GM19035 (cell line): ENCODE results near the gene RGS2.

ENCODE experiments used
- ATAC-seq: cut with Tn5 transposase; IDR thresholded peaks from one replicate; pipeline ENCODE4 v1.9.1; 2021; ENCODE audit not compliant: unreplicated experiment

RGS2 gene

DNA sequence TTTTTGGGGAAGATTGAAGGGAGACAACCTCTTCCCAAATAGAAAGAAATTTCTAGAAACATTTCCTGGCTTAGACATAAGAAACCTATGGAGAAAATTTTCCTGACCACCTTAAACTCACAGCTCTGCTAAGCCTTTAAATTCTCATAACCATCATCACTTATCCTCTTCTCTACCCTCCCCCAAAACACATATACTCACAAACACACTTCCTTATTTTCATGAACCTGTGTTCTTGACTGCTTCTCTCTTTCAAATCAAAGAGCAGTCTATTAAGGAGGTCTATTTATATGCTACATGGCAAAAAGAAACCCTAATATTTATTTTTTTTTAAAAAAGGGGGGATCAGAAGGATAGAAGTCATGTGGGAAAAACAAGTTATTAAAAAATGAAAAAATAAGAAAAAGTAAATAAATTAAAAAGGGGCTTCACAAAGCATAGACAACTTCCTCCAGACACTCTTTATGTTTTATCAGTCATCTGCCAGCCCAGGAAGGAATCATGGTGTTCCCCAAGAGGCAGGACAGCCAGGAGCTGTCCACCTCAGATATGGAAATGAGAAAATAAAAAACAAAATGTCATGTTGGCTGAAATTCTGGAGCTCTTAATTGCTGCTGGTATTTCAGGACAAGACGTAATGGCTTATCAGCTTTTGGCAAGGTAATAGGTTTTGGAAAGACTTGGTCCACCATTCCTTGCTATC is 12.8 kb upstream of the RGS2 start:
- no peak for ATAC-seq

DNA sequence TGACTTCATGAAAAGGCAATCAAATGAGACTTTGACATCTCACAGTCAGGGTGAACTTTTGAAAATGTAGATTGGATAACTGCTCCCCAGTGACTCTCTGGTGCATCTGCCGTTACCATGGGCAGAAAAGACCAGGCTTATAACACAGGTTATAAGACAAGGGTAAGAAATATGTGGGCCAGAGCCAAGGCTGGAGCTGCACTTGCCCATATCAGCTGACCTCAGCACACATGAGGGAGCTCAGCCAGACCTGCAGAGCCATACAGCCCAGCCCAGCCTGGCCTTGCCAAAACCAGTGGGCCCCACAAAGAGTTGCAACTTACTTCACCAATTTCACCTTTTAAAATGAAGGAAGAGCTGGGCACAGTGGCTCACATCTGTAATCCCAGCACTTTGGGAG is 11.7 kb upstream of the RGS2 start:
- ATAC-seq: no peak

DNA sequence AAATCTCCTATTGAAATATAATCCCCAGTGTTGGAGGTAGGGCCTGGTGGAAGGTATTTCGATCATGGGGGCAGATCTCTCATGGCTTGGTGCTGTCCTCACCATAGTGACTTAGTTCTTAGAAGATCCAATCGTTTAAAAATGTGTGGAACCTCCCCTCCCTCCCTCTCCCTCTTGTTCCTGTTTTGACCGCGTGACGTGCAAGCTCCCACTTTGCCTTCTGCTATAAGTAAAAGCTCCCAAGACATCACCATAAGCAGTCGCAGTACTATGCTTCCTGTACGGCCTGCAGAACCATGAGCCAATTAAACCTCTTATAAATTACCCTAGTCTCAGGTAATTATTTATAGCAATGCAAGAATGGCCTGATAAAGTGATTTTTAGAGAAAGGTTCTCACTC is 10.9 kb upstream of the RGS2 start:
- ATAC-seq: no peak

DNA sequence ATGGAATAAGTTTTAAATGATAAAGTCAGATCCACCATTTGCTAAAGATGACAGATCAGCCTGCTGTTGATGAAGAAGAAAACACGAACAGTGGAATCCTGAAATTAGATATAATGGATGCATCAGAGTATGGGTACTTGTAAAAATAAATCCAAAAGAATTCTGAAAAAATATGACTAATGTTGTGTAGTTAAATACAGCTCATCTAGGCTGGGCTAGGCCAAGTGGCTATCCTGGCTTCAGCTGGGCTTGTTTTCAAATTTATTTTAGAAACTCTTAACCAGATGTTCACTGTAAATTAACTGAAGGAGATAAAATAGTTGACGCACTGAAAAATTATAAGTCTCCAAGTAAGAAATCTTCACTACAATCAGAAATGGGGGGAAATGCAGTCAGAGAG is 7.4 kb upstream of the RGS2 start:
- no peak for ATAC-seq

DNA sequence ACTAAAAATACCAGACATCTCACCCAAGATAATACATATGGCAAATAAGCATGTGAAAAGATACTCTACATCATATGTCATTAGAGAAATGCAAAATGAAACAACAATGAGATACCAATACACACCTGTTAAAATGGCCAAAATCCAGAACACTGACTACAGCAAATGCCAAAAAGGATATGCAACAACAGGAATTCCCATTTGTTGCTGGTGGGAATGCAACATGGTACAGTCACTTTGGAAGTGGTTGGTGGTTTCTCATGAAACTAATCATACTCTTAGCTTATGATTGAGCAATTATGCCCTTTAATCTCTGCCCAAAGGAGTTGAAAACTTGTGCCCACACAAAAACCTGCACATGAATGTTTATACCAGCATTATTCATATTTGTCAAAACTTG is 6.4 kb upstream of the RGS2 start:
- ATAC-seq: no peak

DNA sequence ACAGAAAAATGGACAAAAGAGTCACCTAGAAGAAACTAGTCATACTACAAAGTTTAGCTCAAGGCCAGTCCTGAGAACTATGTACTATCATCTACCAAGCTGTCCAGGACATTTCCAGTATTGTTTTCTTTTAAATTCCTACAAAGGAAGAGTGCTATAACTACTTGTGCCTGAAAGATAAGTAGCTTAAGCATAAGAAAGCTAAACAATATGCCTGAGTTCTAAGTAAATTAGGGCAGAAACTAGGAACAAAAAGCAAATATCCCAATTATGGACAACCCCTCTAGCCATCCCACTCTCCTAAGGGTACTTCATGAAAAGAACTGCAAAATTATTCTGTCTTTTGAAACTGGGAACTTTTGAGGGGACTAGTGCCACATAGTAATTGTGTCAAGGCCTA is 5.3 kb upstream of the RGS2 start:
- ATAC-seq: no peak

DNA sequence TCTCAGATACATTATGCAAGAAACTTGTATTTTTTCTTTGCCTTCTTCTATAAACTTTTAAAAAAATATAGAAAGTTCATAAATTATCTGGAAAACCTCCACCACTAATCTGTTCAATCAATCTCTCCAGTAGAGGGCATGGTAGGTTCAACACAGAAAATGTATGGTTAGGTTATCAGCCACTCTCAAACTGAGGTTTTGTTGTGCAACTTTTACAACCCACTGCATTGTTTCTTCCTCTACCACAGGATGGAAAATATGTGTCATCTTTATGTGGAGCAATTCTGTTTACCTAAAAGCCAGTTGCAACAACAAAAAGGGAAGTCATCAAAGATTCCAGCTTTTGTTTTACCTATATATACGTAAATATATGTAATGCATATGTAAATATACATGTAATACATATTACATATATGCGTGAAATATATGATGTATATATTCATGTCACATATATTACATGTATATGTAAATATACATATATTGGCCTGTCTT is 3.0 kb upstream of the RGS2 start:
- ATAC-seq: peak; percentile 25

DNA sequence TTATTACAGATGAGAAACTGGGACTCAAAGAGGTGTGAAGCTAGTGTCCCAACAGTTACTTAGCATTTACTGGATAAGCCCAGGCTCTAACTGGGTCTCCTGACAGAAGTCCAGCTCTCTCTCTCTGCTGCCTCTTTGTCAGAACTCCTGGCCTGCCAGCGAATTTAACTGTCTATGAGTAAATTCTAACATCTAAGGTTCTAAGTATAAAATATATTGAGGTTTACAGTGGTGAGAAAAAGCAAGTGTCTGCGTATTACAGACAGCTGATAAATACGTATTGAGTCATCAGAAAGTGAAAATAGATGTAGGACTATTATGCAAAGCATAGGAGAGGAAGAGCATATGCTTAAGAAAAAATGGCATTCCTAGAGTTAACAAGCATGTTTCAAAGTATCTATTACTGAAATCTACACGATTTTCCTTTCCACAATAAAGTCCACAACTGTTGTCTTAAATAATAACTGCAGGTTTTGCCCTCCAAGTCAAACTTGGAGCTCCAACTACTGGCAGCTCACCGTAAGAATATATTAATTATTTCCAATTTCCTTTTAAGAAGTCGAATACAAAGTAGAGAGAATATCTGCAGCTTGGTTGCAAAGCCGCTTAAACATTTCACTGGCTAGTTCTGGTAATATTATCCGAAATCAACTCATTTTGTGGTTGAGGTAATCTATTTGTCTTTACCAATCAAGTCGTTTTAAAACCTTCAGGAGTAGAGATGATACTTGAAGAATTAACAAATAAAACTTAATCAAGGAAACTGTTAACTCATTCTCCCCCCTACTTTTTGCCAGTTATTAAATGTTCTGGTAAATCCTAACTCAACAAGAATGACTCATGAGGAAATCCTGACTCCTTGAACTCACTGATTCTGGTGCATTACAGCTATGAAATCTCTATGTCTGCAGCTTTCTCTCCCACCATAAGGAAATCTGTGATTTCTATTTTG is 1.4 kb upstream of the RGS2 start:
- peak; percentile 36 for ATAC-seq

DNA sequence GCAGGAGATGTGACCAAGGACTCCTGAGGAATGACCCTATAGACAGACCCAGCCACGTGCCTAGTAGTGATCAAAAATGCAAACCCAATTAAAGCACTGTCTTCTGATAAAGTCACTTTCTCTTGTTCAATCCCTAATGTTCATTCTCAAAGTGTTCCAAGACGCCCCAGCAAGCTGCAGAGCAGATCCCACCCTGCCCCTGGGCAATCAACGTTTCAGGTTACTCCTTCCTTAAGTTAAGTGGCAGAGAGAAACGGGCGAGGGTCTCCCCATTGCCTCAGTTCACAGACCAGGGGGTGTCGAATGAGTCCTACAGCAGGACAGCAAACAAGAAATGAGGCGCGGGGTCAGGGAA is 699 bp upstream of the RGS2 start:
- ATAC-seq: no peak

DNA sequence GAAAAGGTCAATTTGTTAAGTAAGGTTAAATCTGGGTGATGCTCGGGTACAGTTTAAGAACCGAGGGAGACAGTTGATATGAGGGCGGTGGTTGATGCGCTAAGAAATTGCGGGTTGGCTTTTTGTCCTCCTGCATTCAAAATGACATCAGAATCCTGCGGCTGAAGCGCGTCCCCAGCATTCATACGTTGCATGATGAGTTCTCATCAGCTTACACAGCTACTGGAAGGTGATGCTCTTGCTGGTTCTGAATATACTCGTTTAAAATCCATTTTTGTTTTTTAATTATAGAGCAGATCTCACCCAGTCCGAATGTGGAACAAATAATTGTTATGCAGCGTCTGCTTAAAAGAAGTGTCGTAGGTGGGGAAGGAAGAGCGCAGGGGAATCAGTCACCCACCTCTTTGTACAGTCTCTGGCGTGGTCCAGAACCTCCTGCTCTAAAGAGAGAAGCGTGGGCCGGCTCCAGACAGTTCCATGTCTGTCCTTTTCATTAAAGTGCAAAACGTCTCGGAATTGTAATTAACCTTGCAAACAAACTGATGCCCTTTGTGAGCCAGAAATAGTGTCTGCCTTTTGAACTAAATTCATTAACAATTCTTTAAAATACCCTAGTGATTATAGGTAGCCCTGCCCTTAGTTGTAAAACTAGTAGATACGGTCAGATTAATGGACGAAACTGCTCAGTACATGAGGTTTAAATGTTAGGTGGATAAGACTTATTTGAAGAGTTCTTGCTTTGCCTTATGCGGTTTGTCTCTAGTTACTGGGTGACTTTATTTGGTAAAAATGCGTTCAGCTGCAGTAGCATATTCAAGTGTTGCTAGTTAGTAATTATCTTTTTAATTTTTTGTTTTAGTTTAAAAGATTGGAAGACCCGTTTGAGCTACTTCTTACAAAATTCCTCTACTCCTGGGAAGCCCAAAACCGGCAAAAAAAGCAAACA is 741 bp downstream of the RGS2 start:
- ATAC-seq: peak; percentile 5

DNA sequence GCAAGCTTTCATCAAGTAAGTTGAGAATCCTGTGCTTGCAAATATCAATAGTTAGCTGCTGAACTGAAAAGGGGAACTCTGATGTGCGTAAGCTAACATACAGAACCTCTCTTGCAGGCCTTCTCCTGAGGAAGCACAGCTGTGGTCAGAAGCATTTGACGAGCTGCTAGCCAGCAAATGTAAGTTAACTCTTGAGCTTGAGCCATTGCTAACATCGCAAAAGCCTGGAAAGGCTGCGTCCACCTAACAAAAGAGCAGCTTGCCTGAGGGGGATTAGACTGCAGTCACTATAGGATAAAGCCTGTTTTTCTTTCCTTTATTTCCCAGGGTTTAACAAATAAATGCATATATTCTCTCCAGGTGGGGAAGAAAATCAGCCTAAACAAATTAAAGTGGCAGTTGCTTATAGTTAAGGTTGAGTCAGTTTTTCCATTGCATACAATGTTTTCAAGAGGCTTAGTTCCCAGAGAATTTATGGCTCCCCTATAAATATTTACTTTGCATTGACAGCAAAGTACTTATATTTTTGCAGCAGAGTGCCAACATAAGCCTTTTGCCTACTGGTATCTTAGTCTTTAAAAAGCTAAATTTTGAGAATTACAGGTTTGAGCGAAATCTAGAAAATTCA is 1.5 kb downstream of the RGS2 start:
- ATAC-seq: no peak

DNA sequence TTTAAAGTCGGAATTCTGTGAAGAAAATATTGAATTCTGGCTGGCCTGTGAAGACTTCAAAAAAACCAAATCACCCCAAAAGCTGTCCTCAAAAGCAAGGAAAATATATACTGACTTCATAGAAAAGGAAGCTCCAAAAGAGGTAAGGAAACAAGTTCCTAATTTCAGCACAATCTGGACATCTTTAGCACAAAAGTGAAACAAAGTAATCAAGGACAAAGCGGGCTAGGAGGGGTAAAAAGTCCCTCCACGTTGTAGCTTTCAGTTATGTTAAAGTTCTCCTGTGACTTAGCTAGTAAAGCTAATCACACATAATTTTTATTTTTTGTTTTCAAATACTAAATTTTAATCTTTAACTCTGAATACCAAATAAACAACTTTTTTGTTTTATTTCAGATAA is 2.2 kb downstream of the RGS2 start:
- no peak for ATAC-seq

DNA sequence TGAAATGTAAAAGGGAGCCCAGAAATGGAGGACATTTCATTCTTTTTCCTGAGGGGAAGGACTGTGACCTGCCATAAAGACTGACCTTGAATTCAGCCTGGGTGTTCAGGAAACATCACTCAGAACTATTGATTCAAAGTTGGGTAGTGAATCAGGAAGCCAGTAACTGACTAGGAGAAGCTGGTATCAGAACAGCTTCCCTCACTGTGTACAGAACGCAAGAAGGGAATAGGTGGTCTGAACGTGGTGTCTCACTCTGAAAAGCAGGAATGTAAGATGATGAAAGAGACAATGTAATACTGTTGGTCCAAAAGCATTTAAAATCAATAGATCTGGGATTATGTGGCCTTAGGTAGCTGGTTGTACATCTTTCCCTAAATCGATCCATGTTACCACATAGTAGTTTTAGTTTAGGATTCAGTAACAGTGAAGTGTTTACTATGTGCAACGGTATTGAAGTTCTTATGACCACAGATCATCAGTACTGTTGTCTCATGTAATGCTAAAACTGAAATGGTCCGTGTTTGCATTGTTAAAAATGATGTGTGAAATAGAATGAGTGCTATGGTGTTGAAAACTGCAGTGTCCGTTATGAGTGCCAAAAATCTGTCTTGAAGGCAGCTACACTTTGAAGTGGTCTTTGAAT is 2.9 kb downstream of the RGS2 start:
- ATAC-seq: no peak

DNA sequence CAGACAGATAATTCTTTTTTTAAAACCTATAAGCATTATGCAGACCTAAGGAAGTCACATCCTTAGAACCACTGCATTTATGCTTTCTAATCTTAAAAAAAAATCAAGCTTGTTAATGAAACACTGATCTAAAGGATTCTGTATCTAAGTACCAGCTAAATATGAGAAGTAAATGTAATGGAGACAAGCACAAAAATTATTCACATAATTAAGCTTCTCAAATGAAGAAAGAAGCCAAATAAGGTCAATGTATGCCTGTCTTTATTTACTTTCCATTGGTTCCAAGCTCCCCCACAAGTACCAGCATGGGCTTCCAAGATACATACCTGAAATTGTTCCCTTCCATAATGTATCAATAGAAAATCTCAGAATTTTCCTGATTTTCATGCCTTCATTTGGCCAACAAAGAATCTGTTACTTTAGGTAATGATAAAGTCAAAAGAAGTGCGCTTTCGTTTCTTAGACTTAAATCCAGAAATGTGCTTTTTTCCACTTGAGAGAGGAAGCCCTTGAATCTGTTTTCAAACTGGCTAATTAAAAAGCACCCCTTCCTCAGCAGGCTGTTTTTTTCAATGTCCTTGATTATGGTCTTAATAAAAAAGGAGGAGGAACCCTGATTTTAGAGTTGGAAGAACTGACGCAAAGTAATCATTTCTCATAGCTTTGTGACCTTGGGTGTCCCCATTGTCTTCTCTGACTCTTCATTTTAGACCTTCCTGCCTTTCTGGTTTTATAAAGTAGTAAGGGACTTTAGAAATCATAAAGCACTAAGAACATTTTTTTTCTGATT is 3.8 kb downstream of the RGS2 start:
- no peak for ATAC-seq

DNA sequence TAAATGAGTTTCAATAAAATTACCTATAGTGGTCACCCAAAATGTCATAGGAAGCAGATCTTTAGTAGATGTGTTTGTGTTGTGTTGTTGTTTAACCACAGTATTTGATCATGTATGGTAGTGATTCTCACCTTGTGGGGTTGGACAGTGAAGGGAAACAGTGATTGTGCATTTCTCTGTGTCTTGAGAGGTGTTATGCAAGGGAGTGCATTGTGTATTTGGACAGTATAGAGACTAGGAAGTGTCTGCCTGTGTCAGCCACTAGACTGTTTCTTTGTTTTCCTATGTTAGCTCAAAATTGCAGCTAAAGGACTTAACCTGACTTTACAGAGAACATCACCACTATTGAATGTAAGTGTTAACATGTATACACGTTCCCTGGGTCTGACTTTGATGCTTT is 6.0 kb downstream of the RGS2 start:
- ATAC-seq: no peak

DNA sequence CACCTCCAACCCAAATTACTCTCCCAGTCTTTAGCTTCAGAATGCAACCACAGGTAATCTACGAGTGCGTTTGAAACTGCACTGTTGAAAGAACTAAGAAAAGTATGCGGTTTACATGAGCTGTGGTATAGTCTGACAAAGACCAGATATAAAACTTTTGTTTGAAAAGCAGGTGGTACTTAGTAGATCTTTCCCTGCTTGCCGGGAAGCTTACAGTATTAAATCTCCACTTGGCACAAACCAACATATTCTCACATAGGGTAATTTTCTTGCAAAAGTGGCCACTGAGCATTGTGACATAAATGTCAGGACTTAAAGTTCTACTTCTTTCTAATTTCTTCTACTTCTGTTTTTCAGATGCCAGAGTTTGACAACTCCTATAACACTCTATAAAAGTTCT is 8.4 kb downstream of the RGS2 start:
- no peak for ATAC-seq

DNA sequence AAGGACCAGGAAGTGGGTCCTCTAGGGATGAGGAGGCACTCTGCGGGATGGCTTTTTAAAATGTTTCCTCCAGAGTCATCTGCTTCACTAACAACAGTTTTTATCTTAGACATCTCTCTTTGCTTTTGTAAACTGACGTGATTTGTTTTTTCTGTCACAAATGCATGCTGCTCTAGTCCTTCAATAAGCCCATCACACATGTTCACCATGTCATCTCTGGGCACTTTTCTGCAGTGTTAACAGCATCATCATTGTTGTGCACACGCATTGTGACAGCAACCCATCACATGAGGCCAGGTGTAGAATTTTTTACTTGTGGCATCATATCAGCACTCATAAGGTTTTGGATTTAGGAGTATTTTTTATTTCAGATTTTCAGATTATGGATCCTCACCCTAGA is 12.5 kb downstream of the RGS2 start:
- ATAC-seq: no peak

DNA sequence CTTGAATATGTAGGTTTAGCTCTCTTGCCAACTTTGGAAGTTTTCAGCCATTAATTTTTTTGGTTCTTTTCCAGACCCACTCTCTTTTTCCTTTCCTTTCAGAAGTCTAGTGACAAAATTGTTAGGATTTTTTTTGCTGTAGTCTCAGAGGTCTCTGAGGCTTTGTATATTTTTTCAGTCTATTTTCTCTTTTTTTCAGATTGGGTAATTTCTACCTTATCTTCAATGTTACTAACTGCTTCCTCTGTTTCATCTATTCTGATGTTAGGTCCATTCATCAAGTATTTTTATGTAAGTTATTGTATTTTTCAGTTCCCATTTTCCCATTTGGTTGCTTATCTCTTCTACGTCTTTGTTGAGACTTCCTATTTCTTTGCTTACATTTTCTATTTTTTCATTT is 15.7 kb downstream of the RGS2 start:
- no peak for ATAC-seq

DNA sequence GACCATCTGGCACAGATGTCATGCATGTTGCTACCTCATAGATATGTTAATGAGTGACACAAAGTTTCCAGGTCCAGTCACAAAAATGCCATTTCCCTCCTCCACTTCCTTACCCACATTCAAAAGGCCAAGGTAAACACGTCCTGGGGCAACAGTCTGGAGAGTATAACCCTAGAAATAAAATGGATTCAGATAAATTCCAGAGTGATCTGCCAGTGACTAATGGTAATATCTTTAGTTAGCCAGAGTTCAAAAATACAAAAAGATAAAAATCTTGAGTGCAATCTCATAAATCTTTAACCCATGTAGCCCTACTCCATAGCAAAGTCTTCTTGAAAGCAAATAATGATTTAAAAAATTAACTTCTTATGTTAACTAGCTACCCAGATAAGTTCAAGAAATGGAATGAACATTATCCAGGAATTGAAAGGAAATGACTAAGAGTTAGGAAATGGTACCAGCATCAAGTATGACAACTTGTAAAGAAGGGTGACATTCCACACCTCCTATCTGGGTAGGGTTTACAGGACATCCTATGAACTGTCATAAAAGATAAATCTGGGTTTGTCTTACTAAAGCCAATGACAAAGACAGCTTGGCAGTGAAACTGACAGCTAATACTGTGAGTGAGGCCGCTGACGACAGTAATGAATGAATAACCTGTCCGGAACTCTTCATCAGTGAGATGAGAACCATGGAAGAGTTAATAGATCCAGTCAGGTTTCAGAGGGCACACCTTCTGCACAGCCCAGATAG is 18.1 kb downstream of the RGS2 start:
- ATAC-seq: no peak
